GM21515 (cell line): ENCODE data around the gene COX7A2L.
A peak's percentile ranks its signal among the peaks of the same experiment; 100 is the strongest.
"Not testable (repeated sequence)": the region's sequence is repeated elsewhere in the genome, so short reads cannot be mapped to it uniquely, and the experiment has no call there.

Experiments
- ATAC-seq: cut with Tn5 transposase; IDR thresholded peaks from one replicate; pipeline ENCODE4 v1.9.1; 2021; ENCODE audit not compliant: unreplicated experiment

The COX7A2L gene

GRCh38 chr2:42360890-42361727, at the start of gene COX7A2L:
TSS of gene COX7A2L (minus strand) at chr2:42361217. CDS start at chr2:42361161, 56 bp downstream.
- peak; percentile 91 for ATAC-seq

DNA sequence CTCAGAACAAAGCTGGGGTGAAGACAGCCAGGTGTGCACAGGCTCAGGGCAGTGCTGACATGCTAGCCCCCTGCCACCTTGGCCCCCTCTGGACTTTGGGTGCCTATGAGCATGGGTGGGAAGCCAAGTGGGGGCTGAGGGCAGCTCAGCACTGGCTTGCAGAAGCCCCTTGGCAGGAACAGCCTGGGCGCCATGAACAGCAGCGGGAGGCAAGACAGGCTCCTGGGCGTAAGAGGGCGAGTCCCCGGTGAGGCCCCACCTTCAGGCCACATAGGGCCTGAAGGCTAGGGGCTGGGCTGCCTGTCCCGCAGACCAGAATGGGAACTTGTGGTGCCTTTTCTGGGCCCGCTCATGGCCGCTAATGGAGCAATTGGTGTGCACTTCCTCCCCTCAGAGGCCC, 47.0 kb upstream of the COX7A2L start:
- no peak for ATAC-seq

- no peak for ATAC-seq
Measured at GRCh38 chr2:42407476-42407875, 46.5 kb upstream of the COX7A2L start.

DNA sequence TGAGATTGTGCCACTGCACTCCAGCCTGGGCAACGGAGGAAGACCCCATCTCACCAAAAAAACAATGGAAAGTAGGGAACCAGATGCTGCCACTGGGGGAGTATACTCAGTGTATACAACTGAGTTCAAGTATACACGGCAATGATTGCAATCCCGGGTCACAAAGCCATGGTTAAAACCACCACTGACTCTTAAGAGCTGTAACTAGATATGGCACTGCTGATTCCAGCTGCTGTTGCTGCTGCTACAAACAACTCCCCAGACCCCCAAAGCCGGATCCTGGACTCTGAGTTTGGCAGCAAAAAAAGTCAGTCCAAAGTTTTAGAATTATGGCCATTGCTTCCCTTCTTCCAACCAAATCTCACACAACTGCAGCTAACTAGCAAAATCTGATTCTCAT, 43.7 kb upstream of the COX7A2L start:
- ATAC-seq: no peak

GRCh38 chr2:42401773-42402172, 40.8 kb upstream of the COX7A2L start:
- ATAC-seq: no peak

DNA sequence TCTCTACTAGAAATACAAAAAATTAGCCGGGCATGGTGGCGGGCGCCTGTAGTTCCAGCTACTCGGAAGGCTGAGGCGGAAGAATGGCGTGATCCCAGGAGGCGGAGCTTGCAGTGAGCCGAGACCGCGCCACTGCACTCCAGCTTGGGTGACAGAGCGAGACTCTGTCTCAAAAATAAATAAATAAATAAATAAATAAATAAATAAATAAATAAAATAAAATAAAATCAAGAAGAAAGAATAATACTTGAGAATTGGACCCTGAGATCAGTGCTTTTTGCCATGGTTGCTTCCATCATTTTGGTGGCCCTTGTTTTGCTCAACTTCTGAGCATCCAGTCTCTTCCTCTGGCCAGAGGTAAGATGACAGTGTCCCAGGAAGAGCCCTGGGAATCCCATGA, 37.0 kb upstream of the COX7A2L start:
- not testable (repeated sequence) for ATAC-seq

- ATAC-seq: not testable (repeated sequence)
Measured at GRCh38 chr2:42393320-42393719, 32.3 kb upstream of the COX7A2L start.

DNA sequence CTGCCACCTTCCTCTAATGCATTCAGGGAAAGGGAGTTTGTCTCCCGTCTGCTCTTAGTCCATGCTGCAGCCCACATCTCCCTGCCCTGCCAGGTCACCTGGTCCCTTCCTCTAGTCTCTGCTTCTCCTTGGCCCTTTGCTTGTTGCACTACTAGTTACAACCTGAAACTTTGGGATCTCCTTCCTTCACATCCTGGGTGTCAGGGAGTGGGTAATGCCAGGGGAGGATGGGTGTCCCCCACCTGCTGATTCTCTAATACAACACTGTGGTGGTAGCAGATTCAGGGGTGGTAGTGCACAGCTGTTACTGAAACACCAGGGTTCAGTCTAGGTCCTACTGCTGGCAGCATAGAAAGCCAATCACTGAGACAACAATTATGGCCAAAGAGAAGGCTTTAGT, 31.2 kb upstream of the COX7A2L start:
- no peak for ATAC-seq

DNA sequence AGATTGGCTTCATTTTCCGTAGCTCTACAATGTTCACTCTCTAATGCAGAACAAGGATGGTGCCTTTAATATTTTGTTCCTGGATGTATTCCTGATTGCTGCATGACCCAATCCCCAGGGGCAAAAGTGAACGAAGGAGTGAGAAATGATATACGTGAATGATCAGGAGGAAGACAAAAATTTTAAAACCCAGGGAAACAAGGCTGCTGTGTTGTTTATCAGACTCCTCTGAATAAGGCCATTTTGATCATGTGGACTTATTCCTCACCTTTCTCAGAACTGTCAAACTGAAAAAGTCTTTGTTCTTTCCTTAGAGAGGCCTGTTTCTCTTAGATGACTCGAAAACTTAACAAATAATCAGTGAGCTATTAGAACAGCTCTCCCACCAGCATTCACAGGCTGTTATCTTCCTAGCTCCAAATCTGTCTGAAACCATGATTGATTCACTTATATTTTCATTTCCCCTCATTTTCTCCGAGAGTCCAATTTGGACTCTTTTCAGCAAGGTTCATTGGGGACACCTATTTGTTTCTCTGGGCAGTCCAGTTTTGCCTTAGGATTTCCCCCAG, 29.5 kb upstream of the COX7A2L start:
- ATAC-seq: no peak

DNA sequence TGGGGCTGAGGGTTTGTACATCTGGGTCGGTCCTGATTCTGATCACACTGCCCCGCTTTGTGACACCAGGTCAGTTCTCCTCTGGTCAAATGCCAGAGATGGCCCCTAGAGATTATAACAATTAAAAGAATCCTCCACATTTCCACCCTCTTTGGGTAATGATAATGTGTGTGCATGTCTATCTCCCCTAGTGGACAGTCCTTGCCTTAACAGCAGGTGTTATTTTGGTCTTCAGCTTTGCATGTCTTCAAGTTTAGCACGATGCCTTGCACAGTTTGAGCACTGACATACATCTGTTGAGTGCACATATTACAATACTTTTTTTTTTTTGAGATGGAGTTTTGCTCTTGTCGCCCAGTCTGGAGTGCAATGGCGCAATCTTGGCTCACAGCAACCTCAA, 25.7 kb upstream of the COX7A2L start:
- ATAC-seq: no peak

DNA sequence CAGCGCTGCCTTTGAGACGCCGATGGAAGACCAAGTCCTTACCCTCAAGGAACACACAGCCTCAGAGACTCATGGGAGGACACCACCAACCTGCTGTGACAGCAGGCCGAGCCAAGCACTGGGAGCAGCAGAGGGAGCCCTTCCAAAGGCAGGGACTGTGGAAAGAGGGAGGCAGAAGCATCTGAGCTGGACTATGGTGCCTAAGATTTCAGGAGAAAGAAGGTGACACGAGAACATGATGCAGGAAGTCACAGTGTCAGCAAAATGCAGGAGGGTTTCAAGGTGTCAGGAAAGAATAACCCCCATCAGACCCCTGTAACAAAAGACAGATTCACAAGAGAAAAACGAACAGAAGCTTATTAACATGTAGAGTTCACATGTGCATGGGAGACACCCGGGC, 24.2 kb upstream of the COX7A2L start:
- ATAC-seq: no peak

- no peak for ATAC-seq
Measured at GRCh38 chr2:42383855-42384530, 23.0 kb upstream of the COX7A2L start.

DNA sequence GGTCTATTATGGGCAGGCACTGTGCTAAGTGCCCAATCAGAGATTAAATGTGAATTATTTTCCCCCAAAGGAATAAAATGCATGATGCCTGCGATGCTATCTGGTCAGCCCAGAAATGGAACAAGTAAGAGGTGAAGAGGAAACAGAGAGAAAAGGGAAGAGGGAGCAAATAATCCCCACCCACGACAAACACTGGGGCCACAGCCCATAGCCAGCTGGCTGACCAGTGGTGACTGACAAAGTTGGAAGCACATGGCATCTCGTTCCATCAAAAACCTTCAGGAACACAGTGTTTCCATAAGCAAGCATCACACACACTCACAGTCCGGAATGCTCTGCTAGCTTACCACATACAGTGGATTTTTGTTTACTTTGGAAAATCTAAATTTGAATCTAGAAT, 21.1 kb upstream of the COX7A2L start:
- no peak for ATAC-seq

DNA sequence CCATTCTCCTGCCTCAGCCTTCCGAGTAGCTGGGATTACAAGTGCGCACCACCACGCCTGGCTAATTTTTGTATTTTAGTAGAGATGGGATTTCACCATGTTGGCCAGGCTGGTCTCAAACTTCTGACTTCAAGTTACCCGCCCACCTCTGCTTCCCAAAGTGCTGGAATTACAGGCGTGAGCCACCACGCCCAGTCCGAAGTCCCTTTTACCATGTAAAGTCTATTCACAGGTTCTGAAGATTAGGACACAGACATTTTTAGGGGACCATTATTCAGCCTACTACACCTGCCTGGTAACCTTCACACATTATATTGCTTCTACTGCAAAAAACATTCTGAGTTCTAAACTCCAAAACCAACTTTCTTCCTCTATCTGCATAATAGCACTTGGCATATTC, 19.0 kb upstream of the COX7A2L start:
- not testable (repeated sequence) for ATAC-seq

DNA sequence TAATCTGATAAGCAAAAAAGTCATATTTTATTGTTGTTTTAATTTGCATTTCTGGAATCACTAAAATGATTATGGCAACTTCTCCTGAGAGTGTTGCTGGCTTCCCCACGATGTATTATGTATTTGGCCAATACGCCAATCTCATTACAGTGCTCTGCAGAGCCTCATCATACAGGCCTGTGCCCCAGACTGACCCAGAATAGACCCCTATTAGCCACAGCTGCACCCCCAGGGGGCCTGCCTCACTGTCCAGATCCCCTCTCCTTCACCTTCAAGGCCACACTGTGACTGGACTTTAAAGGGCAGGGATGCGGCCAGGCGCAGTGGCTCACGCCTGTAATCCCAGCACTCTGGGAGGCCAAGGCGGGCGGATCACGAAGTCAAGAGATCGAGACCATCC, 17.4 kb upstream of the COX7A2L start:
- ATAC-seq: no peak

DNA sequence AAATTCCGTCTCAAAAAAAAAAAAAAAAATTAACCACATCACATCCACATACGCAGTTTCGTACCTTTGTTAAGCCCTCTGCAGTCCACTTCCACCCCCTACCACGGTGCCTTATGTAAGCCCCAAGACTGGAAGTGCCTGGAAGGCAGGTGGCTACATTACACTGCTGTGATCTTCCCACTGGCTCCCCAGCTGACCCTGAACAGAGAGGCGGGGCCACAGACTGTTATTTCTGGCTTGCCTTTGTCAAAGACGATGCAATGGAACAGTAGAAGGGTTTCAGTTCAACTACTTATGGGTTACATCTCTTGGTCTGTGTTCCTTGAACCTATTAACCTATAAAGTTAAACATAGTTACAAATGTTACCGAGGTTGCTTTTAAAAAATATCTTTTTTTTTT, 15.7 kb upstream of the COX7A2L start:
- no peak for ATAC-seq

DNA sequence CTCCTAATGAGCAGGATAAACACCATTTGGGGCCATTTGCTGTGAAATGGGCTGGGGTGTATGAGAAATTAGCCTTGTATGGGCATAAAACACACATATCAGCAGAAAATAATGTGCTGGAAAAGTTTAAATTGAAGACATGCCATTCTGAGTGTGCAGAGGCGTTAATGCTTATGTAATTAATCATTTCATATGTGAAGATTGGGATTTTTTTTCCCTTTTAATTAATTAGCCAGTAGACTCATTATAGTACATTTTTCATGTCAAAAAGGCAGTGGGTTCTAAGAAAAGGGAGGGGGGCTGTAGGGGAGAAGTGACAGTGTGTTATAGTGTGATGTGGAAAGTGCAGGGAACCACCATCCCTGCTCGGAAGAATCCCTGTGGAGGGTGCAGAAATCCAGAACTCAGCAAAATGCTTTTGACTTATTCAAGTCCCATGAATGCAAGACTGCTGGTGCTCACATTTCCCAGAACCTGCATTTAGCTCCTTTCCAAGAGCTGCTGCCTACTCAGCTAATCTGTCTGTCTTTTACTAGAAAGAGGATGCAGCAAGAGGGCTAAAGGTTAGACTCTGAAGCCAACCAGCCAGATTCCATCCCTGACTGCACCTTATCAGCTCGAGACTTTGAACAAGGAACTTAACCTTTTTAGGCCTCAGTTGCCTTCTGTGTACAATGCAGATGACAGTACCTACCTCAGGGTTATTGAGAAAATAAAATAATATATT, 11.6 kb upstream of the COX7A2L start:
- no peak for ATAC-seq

- ATAC-seq: no peak
Measured at GRCh38 chr2:42371611-42372473, 10.8 kb upstream of the COX7A2L start.

DNA sequence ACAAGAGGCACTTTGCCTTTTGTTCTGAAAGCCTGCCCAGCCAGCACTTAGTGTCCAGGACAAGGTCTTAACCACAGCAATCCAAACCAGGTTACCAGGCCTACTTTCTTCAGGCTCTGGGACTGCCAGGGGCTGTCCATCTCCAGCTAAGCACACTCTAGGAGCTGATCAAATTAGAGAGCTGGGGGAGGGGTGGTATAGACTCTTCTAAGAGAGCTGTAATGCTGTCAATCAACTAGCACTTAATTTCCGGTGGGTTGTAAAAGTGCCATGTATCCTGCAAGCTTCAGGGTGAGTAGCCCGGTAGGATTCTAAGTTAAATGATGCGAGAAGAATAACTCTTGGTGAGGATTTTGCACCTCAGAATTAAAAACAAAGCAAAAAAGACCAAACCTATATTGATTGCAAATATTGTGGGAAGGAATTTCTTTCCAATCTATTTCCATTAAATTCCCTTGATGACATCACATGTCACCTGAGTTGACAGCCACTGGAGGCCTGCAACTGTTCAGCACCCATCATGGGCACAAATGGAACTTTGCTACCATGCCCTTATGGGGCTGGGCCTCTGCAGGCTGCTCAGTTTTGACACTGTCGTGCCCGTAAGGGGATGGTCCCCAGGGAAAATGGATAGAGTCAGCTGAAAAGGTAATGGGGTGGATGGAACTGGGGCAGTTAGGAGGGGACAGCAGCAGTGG, 8.7 kb upstream of the COX7A2L start:
- ATAC-seq: no peak
